ENCODE measurements around the gene C8B.

C8B gene

GRCh38 chr1:56927986-56928385 is 37.8 kb downstream of the C8B start:
- no peak for DNase-seq

- no peak for DNase-seq
Measured at GRCh38 chr1:56927171-56927570, 38.6 kb downstream of the C8B start.

- peak; percentile 45 for DNase-seq
Measured at GRCh38 chr1:56925193-56925592, 40.6 kb downstream of the C8B start.

- DNase-seq: no peak
Measured at GRCh38 chr1:56924116-56924515, 41.7 kb downstream of the C8B start.

GRCh38 chr1:56923201-56923600 is 42.6 kb downstream of the C8B start:
- no peak for DNase-seq

GRCh38 chr1:56922507-56922906 is 43.3 kb downstream of the C8B start:
- DNase-seq: no peak

GRCh38 chr1:56922070-56922469 is 43.7 kb downstream of the C8B start:
- DNase-seq: no peak

- no peak for DNase-seq
Measured at GRCh38 chr1:56921479-56921878, 44.3 kb downstream of the C8B start.

GRCh38 chr1:56920591-56921001 is 45.2 kb downstream of the C8B start:
- no peak for DNase-seq

GRCh38 chr1:56917356-56917755 is 48.5 kb downstream of the C8B start:
- peak; percentile 35 for DNase-seq

- DNase-seq: peak; percentile 18
Measured at GRCh38 chr1:56916630-56917029, 49.2 kb downstream of the C8B start.

- DNase-seq: peak; percentile 24
Measured at GRCh38 chr1:56915960-56916359, 49.9 kb downstream of the C8B start.

- peak; percentile 29 for DNase-seq
Measured at GRCh38 chr1:56912325-56912724, 53.5 kb downstream of the C8B start.

GRCh38 chr1:56911098-56911938 is 54.5 kb downstream of the C8B start:
- no peak for DNase-seq

- no peak for DNase-seq
Measured at GRCh38 chr1:56910441-56910985, 55.3 kb downstream of the C8B start.

- no peak for DNase-seq
Measured at GRCh38 chr1:56908619-56909221, 57.1 kb downstream of the C8B start.

- DNase-seq: no peak
Measured at GRCh38 chr1:56905667-56906066, 60.1 kb downstream of the C8B start.

- DNase-seq: peak; percentile 39
Measured at GRCh38 chr1:56904663-56905397, 61.0 kb downstream of the C8B start.

GRCh38 chr1:56903778-56904177 is 62.0 kb downstream of the C8B start:
- DNase-seq: no peak

- DNase-seq: no peak
Measured at GRCh38 chr1:56901716-56902115, 64.1 kb downstream of the C8B start.

- DNase-seq: no peak
Measured at GRCh38 chr1:56898879-56899278, 66.9 kb downstream of the C8B start.

GRCh38 chr1:56898005-56898373 is 67.8 kb downstream of the C8B start:
- no peak for DNase-seq

- peak; percentile 3 for DNase-seq
Measured at GRCh38 chr1:56897150-56898004, 68.4 kb downstream of the C8B start.
